Trophoblast cell (in vitro differentiated cells and primary cell): Measurements from ENCODE around the gene GTPBP10.

ENCODE experiments used
- DNase-seq, 2 donors: peaks; one replicate each; pipeline ENCODE4 v3.0.0-alpha.2; 2016
- H2AFZ ChIP-seq: 2 replicates; pipeline ENCODE4 v1.6.1; 2013; ENCODE audit warnings: low read length, moderate library complexity, mild to moderate bottlenecking; ENCODE audit not compliant: insufficient read depth, poor library complexity
- H2AK5ac ChIP-seq: 2 replicates; pipeline ENCODE4 v1.6.1; 2013; ENCODE audit warnings: mild to moderate bottlenecking, low read length
- H2BK120ac ChIP-seq: 2 replicates; pipeline ENCODE4 v1.6.1; 2013; ENCODE audit warnings: low read length, mild to moderate bottlenecking, moderate library complexity; ENCODE audit not compliant: insufficient read depth, poor library complexity
- H2BK12ac ChIP-seq: 2 replicates; pipeline ENCODE4 v1.6.1; 2013; ENCODE audit warnings: mild to moderate bottlenecking, low read length, moderate library complexity
- H2BK5ac ChIP-seq: 2 replicates; pipeline ENCODE4 v1.6.1; 2013; ENCODE audit warnings: low read length, low read depth, moderate library complexity, mild to moderate bottlenecking; ENCODE audit not compliant: poor library complexity
- H3K14ac ChIP-seq: 2 replicates; pipeline ENCODE4 v1.6.1; 2013; ENCODE audit warnings: mild to moderate bottlenecking, low read length
- H3K18ac ChIP-seq: 2 replicates; pipeline ENCODE4 v1.6.1; 2013; ENCODE audit warnings: mild to moderate bottlenecking, low read length
- H3K23ac ChIP-seq: 2 replicates; pipeline ENCODE4 v1.6.1; 2013; ENCODE audit warnings: low read length
- H3K27ac ChIP-seq: 2 replicates; pipeline ENCODE4 v1.5.1; 2013; ENCODE audit warnings: low read depth, mild to moderate bottlenecking, inconsistent platforms, low read length, moderate library complexity
- H3K27me3 ChIP-seq: 2 replicates; pipeline ENCODE4 v1.6.1; 2013; ENCODE audit warnings: inconsistent platforms, mild to moderate bottlenecking, low read length, moderate library complexity; ENCODE audit not compliant: insufficient read depth
- H3K36me3 ChIP-seq, 2 experiments: 1 replicate in 1 of 2; 2 replicates in 1 of 2; pipeline ENCODE4 v1.6.1; 2013; ENCODE audit warnings: low read length in 2 of 2, mild to moderate bottlenecking in 2 of 2, moderate library complexity in 1 of 2; ENCODE audit not compliant: insufficient read depth in 2 of 2, control insufficient read depth in 1 of 2
- H3K4ac ChIP-seq: 2 replicates; pipeline ENCODE4 v1.6.1; 2013; ENCODE audit warnings: low read depth, mild to moderate bottlenecking, low read length, moderate library complexity
- H3K4me1 ChIP-seq, 2 experiments: 1 replicate in 1 of 2; 2 replicates in 1 of 2; pipeline ENCODE4 v1.6.1; 2013; ENCODE audit warnings: low read length in 2 of 2, mild to moderate bottlenecking in 2 of 2, moderate library complexity in 1 of 2; ENCODE audit not compliant: insufficient read depth in 2 of 2, control insufficient read depth in 1 of 2
- H3K4me2 ChIP-seq: 2 replicates; pipeline ENCODE4 v1.6.1; 2013; ENCODE audit warnings: inconsistent platforms, mild to moderate bottlenecking, low read length, moderate library complexity
- H3K4me3 ChIP-seq: 2 replicates; pipeline ENCODE4 v1.5.1; 2013; ENCODE audit warnings: mild to moderate bottlenecking, low read depth, low read length, inconsistent platforms
- H3K79me1 ChIP-seq: one replicate; pipeline ENCODE4 v1.6.1; 2013; ENCODE audit warnings: low read length
- H3K79me2 ChIP-seq: 2 replicates; pipeline ENCODE4 v1.6.1; 2013; ENCODE audit warnings: low read length, mild to moderate bottlenecking; ENCODE audit not compliant: control insufficient read depth, insufficient read depth, poor library complexity
- H3K9ac ChIP-seq: 2 replicates; pipeline ENCODE4 v1.6.1; 2013; ENCODE audit warnings: mild to moderate bottlenecking, low read length
- H3K9me3 ChIP-seq: 2 replicates; pipeline ENCODE4 v1.6.1; 2013; ENCODE audit warnings: low read depth, mild to moderate bottlenecking, control low read depth, inconsistent platforms, low read length; ENCODE audit not compliant: insufficient read depth
- H4K12ac ChIP-seq: 2 replicates; pipeline ENCODE4 v1.6.1; 2013; ENCODE audit warnings: low read depth, mild to moderate bottlenecking, low read length, moderate library complexity
- H4K8ac ChIP-seq: 2 replicates; pipeline ENCODE4 v1.6.1; 2013; ENCODE audit warnings: low read depth, mild to moderate bottlenecking, low read length, moderate library complexity
- H4K91ac ChIP-seq: one replicate; pipeline ENCODE4 v1.6.1; 2013; ENCODE audit warnings: low read depth, mild to moderate bottlenecking, low read length, moderate library complexity
- WGBS: extraction: QIAGEN DNeasy Blood & Tissue Kit; methylation state at CpG from one replicate; pipeline ENCODE4 v1.1.7; 2013; ENCODE audit warnings: missing lambda C conversion rate; ENCODE audit not compliant: insufficient read length, insufficient coverage; ENCODE audit errors: extremely low coverage; 5-methylcytosine and 5-hydroxymethylcytosine counted together

The GTPBP10 gene

GRCh38 chr7:90425376-90425775, 78.9 kb downstream of the GTPBP10 start:
- no peaks in the 10 kb centered on the region for H3K79me2 ChIP-seq
- no peak overlapping the region for H2AK5ac ChIP-seq
- H3K4ac ChIP-seq = no peak overlapping the region
- H2BK12ac ChIP-seq = no peak overlapping the region
- no peak overlapping the region for H3K27ac ChIP-seq
- no peaks in the 10 kb centered on the region for H3K27me3 ChIP-seq
- no peak overlapping the region for H3K14ac ChIP-seq
- no peak overlapping the region for H3K4me3 ChIP-seq
- H2AFZ ChIP-seq = no peak overlapping the region
- no peak overlapping the region for H2BK5ac ChIP-seq
- no peaks in the 10 kb centered on the region for H3K79me1 ChIP-seq
- no peaks in the 10 kb centered on the region for H3K4me1 ChIP-seq
- H3K4me2 ChIP-seq = no peak overlapping the region
- no peak overlapping the region for H2BK120ac ChIP-seq
- no peak overlapping the region for H3K18ac ChIP-seq
- no peak for DNase-seq
- no peak overlapping the region for H4K8ac ChIP-seq
- H3K36me3 ChIP-seq = no peaks in the 10 kb centered on the region
- H3K9ac ChIP-seq = no peak overlapping the region
- no CpG with 5 or more reads among the region's 2 CpGs for WGBS
- H3K9me3 ChIP-seq = no peaks in the 10 kb centered on the region
- H4K91ac ChIP-seq = no peak overlapping the region
- H4K12ac ChIP-seq = no peak overlapping the region
- no peak overlapping the region for H3K23ac ChIP-seq

- Histone ChIP-seq H3K4me3 (no peak overlapping the region), H2AFZ (no peak overlapping the region), H2BK5ac (no peak overlapping the region), H3K79me1 (no peaks in the 10 kb centered on the region), H3K27ac (no peak overlapping the region), H3K18ac (no peak overlapping the region), H3K27me3 (no peaks in the 10 kb centered on the region), H2AK5ac (no peak overlapping the region), H3K4ac (no peak overlapping the region), H3K36me3 (no peaks in the 10 kb centered on the region), H3K9me3 (peaks cover 13% of the 10 kb centered on the region), H3K4me1 (peaks cover 3 to 8% of the 10 kb centered on the region in 2 experiments), H4K8ac (no peak overlapping the region), H2BK120ac (no peak overlapping the region), H3K23ac (no peak overlapping the region), H2BK12ac (no peak overlapping the region), H4K12ac (no peak overlapping the region), H3K9ac (no peak overlapping the region), H3K14ac (no peak overlapping the region), H3K4me2 (no peak overlapping the region), H4K91ac (no peak overlapping the region), H3K79me2 (no peaks in the 10 kb centered on the region)
- WGBS = no CpG with 5 or more reads among the region's 6 CpGs
- DNase-seq = no peak
Observed at GRCh38 chr7:90430614-90431460, 84.3 kb downstream of the GTPBP10 start.

GRCh38 chr7:90432752-90433151, 86.2 kb downstream of the GTPBP10 start:
- Histone ChIP-seq H3K14ac (no peak overlapping the region), H2AFZ (no peak overlapping the region), H2BK5ac (no peak overlapping the region), H3K18ac (no peak overlapping the region), H4K12ac (no peak overlapping the region), H3K23ac (no peak overlapping the region), H3K4me3 (no peak overlapping the region), H3K27me3 (no peaks in the 10 kb centered on the region), H2AK5ac (no peak overlapping the region), H4K91ac (no peak overlapping the region), H3K4ac (no peak overlapping the region), H3K36me3 (no peaks in the 10 kb centered on the region), H3K9ac (no peak overlapping the region), H3K79me1 (no peaks in the 10 kb centered on the region), H3K27ac (no peak overlapping the region), H3K79me2 (no peaks in the 10 kb centered on the region), H3K4me2 (no peak overlapping the region), H2BK120ac (no peak overlapping the region), H4K8ac (no peak overlapping the region), H3K9me3 (peaks cover 13% of the 10 kb centered on the region), H2BK12ac (no peak overlapping the region), H3K4me1 (peaks cover 3 to 8% of the 10 kb centered on the region in 2 experiments)
- WGBS = no CpG with 5 or more reads among the region's 10 CpGs
- DNase-seq = no peak

- no peaks in the 10 kb centered on the region for H3K27me3 ChIP-seq
- no peak overlapping the region for H4K12ac ChIP-seq
- H2AFZ ChIP-seq = no peak overlapping the region
- no peak overlapping the region for H3K4ac ChIP-seq
- H3K9me3 ChIP-seq = peaks cover 13% of the 10 kb centered on the region
- H3K27ac ChIP-seq = no peak overlapping the region
- H3K4me1 ChIP-seq = peaks cover 3 to 8% of the 10 kb centered on the region in 2 experiments
- DNase-seq = no peak
- H3K9ac ChIP-seq = no peak overlapping the region
- no peak overlapping the region for H2BK5ac ChIP-seq
- H3K18ac ChIP-seq = no peak overlapping the region
- no CpG with 5 or more reads among the region's 3 CpGs for WGBS
- no peak overlapping the region for H2BK120ac ChIP-seq
- no peak overlapping the region for H2AK5ac ChIP-seq
- H4K8ac ChIP-seq = no peak overlapping the region
- no peaks in the 10 kb centered on the region for H3K36me3 ChIP-seq
- H3K79me1 ChIP-seq = no peaks in the 10 kb centered on the region
- no peaks in the 10 kb centered on the region for H3K79me2 ChIP-seq
- H3K4me2 ChIP-seq = no peak overlapping the region
- H4K91ac ChIP-seq = no peak overlapping the region
- H3K14ac ChIP-seq = no peak overlapping the region
- H3K4me3 ChIP-seq = no peak overlapping the region
- H2BK12ac ChIP-seq = no peak overlapping the region
- no peak overlapping the region for H3K23ac ChIP-seq
Observed at GRCh38 chr7:90433221-90433620, 86.7 kb downstream of the GTPBP10 start.
